ENCODE data around the gene AMELX. TPM values are rescaled to one million over a fixed set of nuclear protein-coding genes. Genes with fewer than 3 reads are reported as not detected.

The AMELX gene
- total RNA-seq, 1 experiment from 2014 or later = not detected

- ChIA-PET POLR2A (no interaction called here), CTCF (no interaction called here)
- H3K27me3 ChIP-seq (ENCODE audit: control insufficient read depth, insufficient read depth, low read length) = no peaks in the 10 kb centered on the region
- DNase-seq (ENCODE audit: low read depth, low spot score) = no peak
- H3K9me3 ChIP-seq (ENCODE audit: control insufficient read depth, insufficient read depth, low read depth, low read length) = no peaks in the 10 kb centered on the region
- H3K4me3 ChIP-seq (ENCODE audit: low read depth in 2 of 2, low read length in 2 of 2) = no peak overlapping the region
- no peak for ATAC-seq
- H3K27ac ChIP-seq (ENCODE audit: low read length) = no peak overlapping the region
- TF ChIP-seq POLR2AphosphoS5 (IDR thresholded peaks at IDR 0.05; ENCODE audit: low read depth, low read length) (no peak), CTCF (IDR thresholded peaks at IDR 0.05) (no peak), TCF7L2 (IDR thresholded peaks at IDR 0.05; ENCODE audit: low read depth, low read length) (no peak), SIN3A (IDR thresholded peaks at IDR 0.05; ENCODE audit: borderline replicate concordance, insufficient read depth, low read depth, low read length) (no peak)
- TF ChIP-seq, protein P1, sequence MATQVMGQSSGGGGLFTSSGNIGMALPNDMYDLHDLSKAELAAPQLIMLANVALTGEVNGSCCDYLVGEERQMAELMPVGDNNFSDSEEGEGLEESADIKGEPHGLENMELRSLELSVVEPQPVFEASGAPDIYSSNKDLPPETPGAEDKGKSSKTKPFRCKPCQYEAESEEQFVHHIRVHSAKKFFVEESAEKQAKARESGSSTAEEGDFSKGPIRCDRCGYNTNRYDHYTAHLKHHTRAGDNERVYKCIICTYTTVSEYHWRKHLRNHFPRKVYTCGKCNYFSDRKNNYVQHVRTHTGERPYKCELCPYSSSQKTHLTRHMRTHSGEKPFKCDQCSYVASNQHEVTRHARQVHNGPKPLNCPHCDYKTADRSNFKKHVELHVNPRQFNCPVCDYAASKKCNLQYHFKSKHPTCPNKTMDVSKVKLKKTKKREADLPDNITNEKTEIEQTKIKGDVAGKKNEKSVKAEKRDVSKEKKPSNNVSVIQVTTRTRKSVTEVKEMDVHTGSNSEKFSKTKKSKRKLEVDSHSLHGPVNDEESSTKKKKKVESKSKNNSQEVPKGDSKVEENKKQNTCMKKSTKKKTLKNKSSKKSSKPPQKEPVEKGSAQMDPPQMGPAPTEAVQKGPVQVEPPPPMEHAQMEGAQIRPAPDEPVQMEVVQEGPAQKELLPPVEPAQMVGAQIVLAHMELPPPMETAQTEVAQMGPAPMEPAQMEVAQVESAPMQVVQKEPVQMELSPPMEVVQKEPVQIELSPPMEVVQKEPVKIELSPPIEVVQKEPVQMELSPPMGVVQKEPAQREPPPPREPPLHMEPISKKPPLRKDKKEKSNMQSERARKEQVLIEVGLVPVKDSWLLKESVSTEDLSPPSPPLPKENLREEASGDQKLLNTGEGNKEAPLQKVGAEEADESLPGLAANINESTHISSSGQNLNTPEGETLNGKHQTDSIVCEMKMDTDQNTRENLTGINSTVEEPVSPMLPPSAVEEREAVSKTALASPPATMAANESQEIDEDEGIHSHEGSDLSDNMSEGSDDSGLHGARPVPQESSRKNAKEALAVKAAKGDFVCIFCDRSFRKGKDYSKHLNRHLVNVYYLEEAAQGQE (IDR thresholded peaks at IDR 0.05; ENCODE audit: insufficient read depth in 1 of 2, low read depth in 2 of 2, low read length in 1 of 2) = no peak
- no TSS peak for BruUV-seq (replicated peaks)
- in situ Hi-C loops (cut with HindIII; ENCODE audit: low pct_unique_long_range_greater_than_20kb, low sequenced_read_pairs) (no loop called here), intact Hi-C loops (cut with micrococcal nuclease; ENCODE audit: unreplicated experiment) (no loop called here)
- H3K36me3 ChIP-seq (ENCODE audit: control insufficient read depth, insufficient read depth, low read length) = no peaks in the 10 kb centered on the region
- H3K4me1 ChIP-seq (ENCODE audit: control insufficient read depth, insufficient read depth, low read length) = no peaks in the 10 kb centered on the region
Measured at GRCh38 chrX:11329021-11329420, 35.8 kb downstream of the AMELX start.

DNA sequence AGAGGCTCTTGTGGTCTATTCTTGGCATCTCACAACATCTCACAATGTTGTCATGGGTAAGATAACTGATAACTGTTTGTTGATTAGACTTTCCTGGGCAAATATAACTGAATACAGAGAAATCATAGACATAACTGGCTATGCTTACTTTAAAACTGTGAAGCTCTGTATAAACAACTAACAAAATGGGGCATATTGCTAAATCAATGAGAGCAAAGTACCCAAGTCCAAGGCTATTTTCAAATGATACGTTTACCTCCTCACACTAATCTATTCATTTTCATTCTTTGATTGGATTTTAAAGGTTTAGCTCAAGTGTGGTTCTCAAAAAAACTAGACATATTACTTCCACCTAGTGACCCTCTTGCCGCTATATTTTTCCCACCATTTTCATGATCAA lies 38.6 kb downstream of the AMELX start:
- ATAC-seq (no peak), DNase-seq (ENCODE audit: low read depth, low spot score) (no peak)
- Histone ChIP-seq H3K36me3 (ENCODE audit: control insufficient read depth, insufficient read depth, low read length) (no peaks in the 10 kb centered on the region), H3K4me3 (ENCODE audit: low read depth in 2 of 2, low read length in 2 of 2) (no peak overlapping the region), H3K27ac (ENCODE audit: low read length) (no peak overlapping the region), H3K9me3 (ENCODE audit: control insufficient read depth, insufficient read depth, low read depth, low read length) (no peaks in the 10 kb centered on the region), H3K27me3 (ENCODE audit: control insufficient read depth, insufficient read depth, low read length) (no peaks in the 10 kb centered on the region), H3K4me1 (ENCODE audit: control insufficient read depth, insufficient read depth, low read length) (no peaks in the 10 kb centered on the region)
- no TSS peak for BruUV-seq (replicated peaks)
- TF ChIP-seq POLR2AphosphoS5 (IDR thresholded peaks at IDR 0.05; ENCODE audit: low read depth, low read length) (no peak), TCF7L2 (IDR thresholded peaks at IDR 0.05; ENCODE audit: low read depth, low read length) (no peak), SIN3A (IDR thresholded peaks at IDR 0.05; ENCODE audit: borderline replicate concordance, insufficient read depth, low read depth, low read length) (no peak), CTCF (IDR thresholded peaks at IDR 0.05) (no peak)
- TF ChIP-seq, protein P1 (IDR thresholded peaks at IDR 0.05; ENCODE audit: insufficient read depth in 1 of 2, low read depth in 2 of 2, low read length in 1 of 2) = no peak
- POLR2A ChIA-PET = no interaction called here
- CTCF ChIA-PET = no interaction called here
- intact Hi-C loops (cut with micrococcal nuclease; ENCODE audit: unreplicated experiment) = no loop called here
- in situ Hi-C loops (cut with HindIII; ENCODE audit: low pct_unique_long_range_greater_than_20kb, low sequenced_read_pairs) = no loop called here
